HCT116 (cell line): ENCODE data around the gene PLCB4. TPM values are rescaled to one million over a fixed set of nuclear protein-coding genes. Genes with fewer than 3 reads are reported as not detected.

Experiments used
- ATAC-seq: fragments of 200-7000 bp; cut with Tn5 transposase; 2 replicates; pipeline ENCODE4 v1.9.1; 2020; ENCODE audit warnings: mild to moderate bottlenecking, moderate library complexity
- BruUV-seq: library from RNA; stranded (reverse); fragments of 400-500 nt; replicated peaks from 2 replicates; lab custom pipeline; 2021; lab: Mats Ljungman, UMichigan
- CTCF ChIA-PET: fragments of 300-600 bp; sonication (Branson Sonifier 250); formaldehyde crosslinking; loops from one replicate; lab custom pipeline; 2021; ENCODE audit warnings: antibody characterized with exemption; lab: Charles Lee
- POLR2A ChIA-PET: fragments of 300-600, 350-600 bp; sonication (Branson Sonifier 250); formaldehyde crosslinking; loops from one replicate; lab custom pipeline; 2021; ENCODE audit warnings: antibody characterized with exemption; lab: Charles Lee
- RAD21 ChIA-PET, 2 experiments: fragments of 300-600 bp; sonication (Branson Sonifier 250); formaldehyde crosslinking; loops; one replicate each; lab custom pipeline; 2023; ENCODE audit warnings: low total read pairs in 2 of 2; ENCODE audit not compliant: uncharacterized antibody in 2 of 2, unreplicated experiment in 2 of 2, low non-redundant PET in 1 of 2; lab: Charles Lee
- DNase-seq: peaks from one replicate; pipeline ENCODE4 v3.0.0-alpha.2; 2010; ENCODE audit warnings: low read depth, low spot score
- H2AFZ ChIP-seq: fragments of 200-600 bp; shearing (Covaris generic), sonication (generic); 2 replicates; pipeline ENCODE4 v1.6.1; 2017; ENCODE audit warnings: low read depth, mixed run types, mixed read lengths, antibody characterized with exemption, low read length; ENCODE audit not compliant: poor library complexity, severe bottlenecking
- H3K27ac ChIP-seq: 2 replicates; pipeline ENCODE4 v1.5.1; 2012; ENCODE audit warnings: low read depth, low read length
- H3K27me3 ChIP-seq: fragments of 200-600 bp; sonication (generic); 2 replicates; pipeline ENCODE4 v1.6.1; 2016; ENCODE audit warnings: mixed run types, low read length, mixed read lengths; ENCODE audit not compliant: insufficient read depth
- H3K36me3 ChIP-seq, 2 experiments: fragments of 200-500 bp in 1 of 2; fragments of 200-600 bp in 1 of 2; sonication (Bioruptor generic) in 1 of 2; sonication (generic) in 1 of 2; 2 replicates each; pipeline versions ENCODE4 v1.5.1 to v1.6.1; 2014 to 2016; ENCODE audit warnings: low read length in 2 of 2, inconsistent platforms in 1 of 2, mixed read lengths in 1 of 2, mixed run types in 1 of 2; ENCODE audit not compliant: insufficient read depth in 2 of 2, control insufficient read depth in 1 of 2
- H3K4me1 ChIP-seq, 2 experiments: fragments of 200-600 bp in 1 of 2; sonication (generic) in 1 of 2; 2 replicates each; pipeline versions ENCODE4 v1.5.1 to v1.6.1; 2012 to 2017; ENCODE audit warnings: low read length in 2 of 2, inconsistent platforms in 1 of 2, mild to moderate bottlenecking in 1 of 2, mixed read lengths in 1 of 2, mixed run types in 1 of 2, moderate library complexity in 1 of 2; ENCODE audit not compliant: insufficient read depth in 2 of 2, control insufficient read depth in 1 of 2
- H3K4me2 ChIP-seq: fragments of 200-600 bp; sonication (generic); 2 replicates; pipeline ENCODE4 v1.6.1; 2017; ENCODE audit warnings: mixed run types, low read length, mixed read lengths
- H3K4me3 ChIP-seq, 2 experiments: fragments of 200-600 bp in 1 of 2; sonication (generic) in 1 of 2; replicated peaks in 1 of 2; 2 replicates each; pipeline ENCODE4 v1.5.1; 2011 to 2016; ENCODE audit warnings: low read length in 2 of 2, control low read depth in 1 of 2, low read depth in 1 of 2, mild to moderate bottlenecking in 1 of 2, mixed read lengths in 1 of 2, mixed run types in 1 of 2
- H3K79me2 ChIP-seq: fragments of 200-600 bp; sonication (generic); 2 replicates; pipeline ENCODE4 v1.6.1; 2017; ENCODE audit warnings: mild to moderate bottlenecking, mixed run types, low read length, moderate library complexity, mixed read lengths; ENCODE audit not compliant: insufficient read depth
- H3K9ac ChIP-seq: fragments of 200-600 bp; sonication (generic); 2 replicates; pipeline ENCODE4 v1.6.1; 2016; ENCODE audit warnings: low read length, mixed read lengths
- H3K9me2 ChIP-seq: fragments of 200-600 bp; sonication (generic), shearing (Covaris generic); 2 replicates; pipeline ENCODE4 v1.6.1; 2017; ENCODE audit warnings: mixed run types, mild to moderate bottlenecking, moderate library complexity; ENCODE audit not compliant: insufficient read depth
- H3K9me3 ChIP-seq, 2 experiments: fragments of 200-500 bp in 1 of 2; fragments of 200-600 bp in 1 of 2; sonication (Bioruptor generic) in 1 of 2; sonication (generic) in 1 of 2; 2 replicates each; pipeline ENCODE4 v1.6.1; 2014 to 2017; ENCODE audit warnings: low read length in 2 of 2, mixed read lengths in 2 of 2, inconsistent platforms in 1 of 2, low read depth in 1 of 2, mild to moderate bottlenecking in 1 of 2, mixed run types in 1 of 2, moderate library complexity in 1 of 2; ENCODE audit not compliant: control insufficient read depth in 1 of 2, insufficient read depth in 1 of 2
- H4K20me1 ChIP-seq: fragments of 200-600 bp; sonication (generic), shearing (Covaris generic); 2 replicates; pipeline ENCODE4 v1.6.1; 2017; ENCODE audit warnings: mixed run types, mild to moderate bottlenecking, moderate library complexity; ENCODE audit not compliant: insufficient read depth
- CBX3 ChIP-seq: IDR thresholded peaks from 2 replicates; pipeline ENCODE4 v1.6.1; 2012; ENCODE audit warnings: low read depth
- CEBPB ChIP-seq: IDR thresholded peaks from 2 replicates; pipeline ENCODE4 v1.6.1; 2012; ENCODE audit warnings: low read depth
- EGR1 ChIP-seq: IDR thresholded peaks from 2 replicates; pipeline ENCODE4 v1.6.1; 2012; ENCODE audit warnings: low read depth
- ELF1 ChIP-seq: IDR thresholded peaks from 2 replicates; pipeline ENCODE4 v1.6.1; 2012; ENCODE audit warnings: low read depth, borderline replicate concordance
- EZH2 ChIP-seq: fragments of 200-600 bp; sonication (generic); IDR thresholded peaks from 2 replicates; pipeline ENCODE4 v1.6.1; 2017; ENCODE audit warnings: antibody characterized with exemption, mixed run types
- EZH2phosphoT487 ChIP-seq: fragments of 200-600 bp; IDR thresholded peaks from 2 replicates; pipeline ENCODE4 v1.6.1; 2018; ENCODE audit warnings: antibody characterized with exemption, borderline replicate concordance
- FOSL1 ChIP-seq: IDR thresholded peaks from 2 replicates; pipeline ENCODE4 v1.6.1; 2012; ENCODE audit warnings: low read depth
- JUND ChIP-seq: IDR thresholded peaks from 2 replicates; pipeline ENCODE4 v1.6.1; 2012
- POLR2A ChIP-seq: IDR thresholded peaks from 2 replicates; pipeline ENCODE4 v1.7.0; 2011; ENCODE audit warnings: borderline replicate concordance; ENCODE audit not compliant: insufficient read depth, insufficient read length; ENCODE audit errors: extremely low read depth
- POLR2AphosphoS5 ChIP-seq: IDR thresholded peaks from 2 replicates; pipeline ENCODE4 v1.6.1; 2011; ENCODE audit warnings: mild to moderate bottlenecking, low read depth, low read length, moderate library complexity
- RAD21 ChIP-seq: IDR thresholded peaks from 2 replicates; pipeline ENCODE4 v1.6.1; 2012; ENCODE audit warnings: low read depth, mild to moderate bottlenecking
- SIN3A ChIP-seq: IDR thresholded peaks from 2 replicates; pipeline ENCODE4 v1.6.1; 2012; ENCODE audit warnings: low read depth
- SRF ChIP-seq: IDR thresholded peaks from 2 replicates; pipeline ENCODE4 v1.6.1; 2012; ENCODE audit warnings: low read depth
- TCF7L2 ChIP-seq: IDR thresholded peaks from 2 replicates; pipeline ENCODE4 v1.7.0; 2011; ENCODE audit warnings: borderline replicate concordance, inconsistent platforms; ENCODE audit not compliant: insufficient read depth, insufficient read length; ENCODE audit errors: extremely low read depth
- YY1 ChIP-seq: IDR thresholded peaks from 2 replicates; pipeline ENCODE4 v1.6.1; 2011; ENCODE audit warnings: low read length, low read depth, moderate library complexity, mild to moderate bottlenecking; ENCODE audit not compliant: insufficient replicate concordance; ENCODE audit errors: extremely low read depth
- ZFX ChIP-seq: fragments of 450-650 bp; IDR thresholded peaks from 2 replicates; pipeline ENCODE4 v1.6.1; 2017
- ZNF274 ChIP-seq: fragments of 200-500 bp; sonication (Bioruptor generic); IDR thresholded peaks from 2 replicates; pipeline ENCODE4 v1.6.1; 2014; ENCODE audit warnings: mild to moderate bottlenecking, low read depth, low read length, inconsistent platforms
- intact Hi-C: fragments of 100-400 bp; cut with micrococcal nuclease; formaldehyde crosslinking; loops from 2 replicates; pipeline ENCODE4 v1.10.0; 2022
- total RNA-seq: library from RNA; stranded (reverse); gene quantifications from one replicate; pipeline ENCODE4 v1.2.1, GENCODE V29; 2021; ENCODE audit not compliant: unreplicated experiment
- TF ChIP-seq, protein P1 (sequence below): IDR thresholded peaks from 2 replicates; pipeline ENCODE4 v1.6.1; 2012; ENCODE audit warnings: low read depth

PLCB4 gene
- total RNA-seq, 1 experiment from 2014 or later = 2.5 TPM

DNA sequence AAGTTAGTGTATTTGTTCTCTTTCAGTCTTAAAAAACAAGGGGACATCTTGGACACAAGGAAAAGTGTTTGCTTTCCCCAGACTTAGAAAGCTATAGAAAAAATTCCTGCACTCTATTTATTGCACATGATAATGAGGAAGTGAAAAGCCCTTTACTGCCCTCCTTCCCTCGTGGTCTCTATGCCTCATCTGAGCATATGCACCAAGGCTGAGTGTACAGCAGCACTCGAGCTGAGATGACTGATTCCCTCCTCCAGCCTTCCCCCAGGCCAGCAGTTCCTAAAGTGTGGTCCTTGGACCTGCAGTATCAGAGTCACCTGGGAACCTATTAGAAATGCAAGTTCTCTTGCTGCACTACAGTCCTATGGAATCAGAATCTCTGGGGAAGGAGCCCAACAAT lies 431.2 kb downstream of the PLCB4 start:
- ATAC-seq (no peak), DNase-seq (no peak)
- intact Hi-C loops = no loop called here
- Histone ChIP-seq H3K79me2 (no peaks in the 10 kb centered on the region), H3K4me2 (no peak overlapping the region), H3K4me1 (no peaks in the 10 kb centered on the region), H3K4me3 (no peak overlapping the region), H4K20me1 (no peaks in the 10 kb centered on the region), H3K9me3 (no peaks in the 10 kb centered on the region), H3K36me3 (no peaks in the 10 kb centered on the region), H3K27me3 (peaks cover 10% of the 10 kb centered on the region; the same call in 1 of the 2 replicates), H3K27ac (no peak overlapping the region), H3K9me2 (no peaks in the 10 kb centered on the region)
- RAD21 ChIA-PET = no interaction called here
- BruUV-seq = no TSS peak
- POLR2A ChIA-PET = no interaction called here
- no peak for TF ChIP-seq POLR2A
- TF ChIP-seq CBX3 = no peak
- TF ChIP-seq POLR2AphosphoS5 = no peak
- TF ChIP-seq, all 23 proteins: peak for 0
- CTCF ChIA-PET = no interaction called here
- Histone ChIP-seq H3K9ac (no peak overlapping the region), H2AFZ (no peak overlapping the region)

GRCh38 chr20:9501473-9501872 lies 432.6 kb downstream of the PLCB4 start:
- Histone ChIP-seq H3K36me3 (no peaks in the 10 kb centered on the region), H2AFZ (no peak overlapping the region), H3K9me2 (no peaks in the 10 kb centered on the region), H3K27ac (no peak overlapping the region), H3K9me3 (no peaks in the 10 kb centered on the region), H3K79me2 (no peaks in the 10 kb centered on the region), H3K4me3 (no peak overlapping the region), H3K9ac (no peak overlapping the region), H3K27me3 (peaks cover 10% of the 10 kb centered on the region; the same call in 1 of the 2 replicates), H4K20me1 (no peaks in the 10 kb centered on the region), H3K4me1 (no peaks in the 10 kb centered on the region), H3K4me2 (no peak overlapping the region)
- DNase-seq (no peak), ATAC-seq (no peak)
- intact Hi-C loops = no loop called here
- no TSS peak for BruUV-seq
- RAD21 ChIA-PET = no interaction called here
- POLR2A ChIA-PET = no interaction called here
- CTCF ChIA-PET = no interaction called here
- TF ChIP-seq YY1 (no peak), POLR2A (no peak), TCF7L2 (no peak), CEBPB (no peak), FOSL1 (no peak), SRF (no peak), SIN3A (no peak), ELF1 (no peak), CBX3 (no peak), POLR2AphosphoS5 (no peak), EGR1 (no peak), EZH2 (no peak), JUND (no peak), RAD21 (no peak), ZFX (no peak), EZH2phosphoT487 (no peak), ZNF274 (no peak)
- TF ChIP-seq, protein P1, sequence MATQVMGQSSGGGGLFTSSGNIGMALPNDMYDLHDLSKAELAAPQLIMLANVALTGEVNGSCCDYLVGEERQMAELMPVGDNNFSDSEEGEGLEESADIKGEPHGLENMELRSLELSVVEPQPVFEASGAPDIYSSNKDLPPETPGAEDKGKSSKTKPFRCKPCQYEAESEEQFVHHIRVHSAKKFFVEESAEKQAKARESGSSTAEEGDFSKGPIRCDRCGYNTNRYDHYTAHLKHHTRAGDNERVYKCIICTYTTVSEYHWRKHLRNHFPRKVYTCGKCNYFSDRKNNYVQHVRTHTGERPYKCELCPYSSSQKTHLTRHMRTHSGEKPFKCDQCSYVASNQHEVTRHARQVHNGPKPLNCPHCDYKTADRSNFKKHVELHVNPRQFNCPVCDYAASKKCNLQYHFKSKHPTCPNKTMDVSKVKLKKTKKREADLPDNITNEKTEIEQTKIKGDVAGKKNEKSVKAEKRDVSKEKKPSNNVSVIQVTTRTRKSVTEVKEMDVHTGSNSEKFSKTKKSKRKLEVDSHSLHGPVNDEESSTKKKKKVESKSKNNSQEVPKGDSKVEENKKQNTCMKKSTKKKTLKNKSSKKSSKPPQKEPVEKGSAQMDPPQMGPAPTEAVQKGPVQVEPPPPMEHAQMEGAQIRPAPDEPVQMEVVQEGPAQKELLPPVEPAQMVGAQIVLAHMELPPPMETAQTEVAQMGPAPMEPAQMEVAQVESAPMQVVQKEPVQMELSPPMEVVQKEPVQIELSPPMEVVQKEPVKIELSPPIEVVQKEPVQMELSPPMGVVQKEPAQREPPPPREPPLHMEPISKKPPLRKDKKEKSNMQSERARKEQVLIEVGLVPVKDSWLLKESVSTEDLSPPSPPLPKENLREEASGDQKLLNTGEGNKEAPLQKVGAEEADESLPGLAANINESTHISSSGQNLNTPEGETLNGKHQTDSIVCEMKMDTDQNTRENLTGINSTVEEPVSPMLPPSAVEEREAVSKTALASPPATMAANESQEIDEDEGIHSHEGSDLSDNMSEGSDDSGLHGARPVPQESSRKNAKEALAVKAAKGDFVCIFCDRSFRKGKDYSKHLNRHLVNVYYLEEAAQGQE = no peak
